ENCODE data around the gene DNAI4. TPM values are rescaled to one million over a fixed set of nuclear protein-coding genes. Genes with fewer than 3 reads are reported as not detected.
"Not testable (repeated sequence)": the region's sequence is repeated elsewhere in the genome, so short reads cannot be mapped to it uniquely, and the experiment has no call there.

DNAI4 gene
- total RNA-seq, 2 donors from 2014 or later = 5.2 to 7.2 TPM

- Mint-ChIP-seq H3K36me3 (ENCODE audit: low read depth) (peaks cover 7% of the 10 kb centered on the region), H3K27ac (no peak overlapping the region), H3K27me3 (no peaks in the 10 kb centered on the region), H3K4me1 (no peaks in the 10 kb centered on the region), H3K4me3 (no peak overlapping the region)
- H3K9me3 ChIP-seq (ENCODE audit: control insufficient read depth, low read length, poor library complexity, severe bottlenecking) = no peaks in the 10 kb centered on the region
- ATAC-seq (no peak), DNase-seq (no peak)
Measured at GRCh38 chr1:66850989-66851388, 73.7 kb downstream of the DNAI4 start.

- ATAC-seq = no peak
- no peaks in the 10 kb centered on the region for H3K4me1 Mint-ChIP-seq
- peaks cover 6% of the 10 kb centered on the region for H3K36me3 Mint-ChIP-seq (ENCODE audit: low read depth)
Measured at GRCh38 chr1:66848193-66848592, 76.5 kb downstream of the DNAI4 start.

GRCh38 chr1:66840929-66841328 lies 83.7 kb downstream of the DNAI4 start:
- DNase-seq = no peak

More at GRCh38 chr1:66848193-66848592, 76.5 kb downstream of the DNAI4 start:
- Mint-ChIP-seq H3K27ac (no peak overlapping the region), H3K27me3 (no peaks in the 10 kb centered on the region), H3K4me3 (no peak overlapping the region)
- DNase-seq = no peak
- H3K9me3 ChIP-seq (ENCODE audit: control insufficient read depth, low read length, poor library complexity, severe bottlenecking) = no peaks in the 10 kb centered on the region

GRCh38 chr1:66834926-66835325 lies 89.7 kb downstream of the DNAI4 start:
- Mint-ChIP-seq H3K4me3 (no peak overlapping the region), H3K4me1 (peaks cover 3% of the 10 kb centered on the region), H3K36me3 (ENCODE audit: low read depth) (peaks cover 2% of the 10 kb centered on the region), H3K27ac (no peak overlapping the region), H3K27me3 (no peaks in the 10 kb centered on the region)
- no peak for ATAC-seq
- no peaks in the 10 kb centered on the region for H3K9me3 ChIP-seq (ENCODE audit: control insufficient read depth, low read length, poor library complexity, severe bottlenecking)
- DNase-seq = no peak

More at GRCh38 chr1:66840929-66841328, 83.7 kb downstream of the DNAI4 start:
- H3K9me3 ChIP-seq (ENCODE audit: control insufficient read depth, low read length, poor library complexity, severe bottlenecking) = no peaks in the 10 kb centered on the region
- peak overlapping the region; percentile 7 for H3K4me3 Mint-ChIP-seq
- ATAC-seq = peak; percentile 21
- peaks cover 10% of the 10 kb centered on the region for H3K4me1 Mint-ChIP-seq
- no peaks in the 10 kb centered on the region for H3K27me3 Mint-ChIP-seq
- H3K27ac Mint-ChIP-seq = peak overlapping the region; percentile 53
- H3K36me3 Mint-ChIP-seq (ENCODE audit: low read depth) = peaks cover 2% of the 10 kb centered on the region

GRCh38 chr1:66833112-66833511 lies 91.5 kb downstream of the DNAI4 start:
- Mint-ChIP-seq H3K4me1 (no peaks in the 10 kb centered on the region), H3K36me3 (ENCODE audit: low read depth) (peaks cover 2% of the 10 kb centered on the region), H3K27ac (no peak overlapping the region), H3K4me3 (no peak overlapping the region), H3K27me3 (no peaks in the 10 kb centered on the region)
- ATAC-seq (no peak), DNase-seq (no peak)
- no peaks in the 10 kb centered on the region for H3K9me3 ChIP-seq (ENCODE audit: control insufficient read depth, low read length, poor library complexity, severe bottlenecking)

GRCh38 chr1:66831529-66832239 lies 93.0 kb downstream of the DNAI4 start:
- no peaks in the 10 kb centered on the region for H3K4me1 Mint-ChIP-seq
- no peak overlapping the region for H3K4me3 Mint-ChIP-seq
- H3K27ac Mint-ChIP-seq = no peak overlapping the region
- no peaks in the 10 kb centered on the region for H3K27me3 Mint-ChIP-seq
- peaks cover 2% of the 10 kb centered on the region for H3K36me3 Mint-ChIP-seq (ENCODE audit: low read depth)
- ATAC-seq (no peak), DNase-seq (no peak)
- H3K9me3 ChIP-seq (ENCODE audit: control insufficient read depth, low read length, poor library complexity, severe bottlenecking) = no peaks in the 10 kb centered on the region

GRCh38 chr1:66824771-66825170 lies 99.9 kb downstream of the DNAI4 start:
- H3K9me3 ChIP-seq (ENCODE audit: control insufficient read depth, low read length, poor library complexity, severe bottlenecking) = no peaks in the 10 kb centered on the region
- DNase-seq (no peak), ATAC-seq (no peak)
- H3K36me3 Mint-ChIP-seq (ENCODE audit: low read depth) = no peaks in the 10 kb centered on the region
- H3K27me3 Mint-ChIP-seq = no peaks in the 10 kb centered on the region
- H3K4me1 Mint-ChIP-seq = no peaks in the 10 kb centered on the region
- H3K27ac Mint-ChIP-seq = no peak overlapping the region
- no peak overlapping the region for H3K4me3 Mint-ChIP-seq

GRCh38 chr1:66809736-66810326 lies 114.8 kb downstream of the DNAI4 start:
- Mint-ChIP-seq H3K4me1 (no peaks in the 10 kb centered on the region), H3K36me3 (ENCODE audit: low read depth) (no peaks in the 10 kb centered on the region), H3K4me3 (no peak overlapping the region), H3K27me3 (peaks cover 6% of the 10 kb centered on the region), H3K27ac (no peak overlapping the region)
- no peak for ATAC-seq
- no peak for DNase-seq
- H3K9me3 ChIP-seq (ENCODE audit: control insufficient read depth, low read length, poor library complexity, severe bottlenecking) = no peaks in the 10 kb centered on the region

- Mint-ChIP-seq H3K4me3 (no peak overlapping the region), H3K27ac (no peak overlapping the region), H3K4me1 (no peaks in the 10 kb centered on the region), H3K27me3 (peaks cover 8% of the 10 kb centered on the region), H3K36me3 (ENCODE audit: low read depth) (peaks cover 3% of the 10 kb centered on the region)
- DNase-seq = no peak
- no peaks in the 10 kb centered on the region for H3K9me3 ChIP-seq (ENCODE audit: control insufficient read depth, low read length, poor library complexity, severe bottlenecking)
- ATAC-seq = no peak
Measured at GRCh38 chr1:66809245-66809644, 115.4 kb downstream of the DNAI4 start.

- not testable (repeated sequence) for H3K27me3 Mint-ChIP-seq; ATAC-seq; H3K9me3 ChIP-seq (ENCODE audit: control insufficient read depth, low read length, poor library complexity, severe bottlenecking); H3K4me3 Mint-ChIP-seq; H3K36me3 Mint-ChIP-seq (ENCODE audit: low read depth); H3K4me1 Mint-ChIP-seq; H3K27ac Mint-ChIP-seq; DNase-seq
Measured at GRCh38 chr1:66795839-66796238, 128.8 kb downstream of the DNAI4 start.

GRCh38 chr1:66791621-66792610 lies 132.7 kb downstream of the DNAI4 start:
- Mint-ChIP-seq H3K36me3 (ENCODE audit: low read depth) (no peaks in the 10 kb centered on the region), H3K4me3 (no peak overlapping the region), H3K4me1 (peaks cover 12% of the 10 kb centered on the region), H3K27ac (no peak overlapping the region), H3K27me3 (no peaks in the 10 kb centered on the region)
- ATAC-seq = no peak
- no peak for DNase-seq
- H3K9me3 ChIP-seq (ENCODE audit: control insufficient read depth, low read length, poor library complexity, severe bottlenecking) = no peaks in the 10 kb centered on the region

- Mint-ChIP-seq H3K27ac (peak overlapping the region; percentile 81), H3K36me3 (ENCODE audit: low read depth) (no peaks in the 10 kb centered on the region), H3K4me3 (peak overlapping the region; percentile 56), H3K4me1 (peaks cover 12% of the 10 kb centered on the region), H3K27me3 (no peaks in the 10 kb centered on the region)
- no peaks in the 10 kb centered on the region for H3K9me3 ChIP-seq (ENCODE audit: control insufficient read depth, low read length, poor library complexity, severe bottlenecking)
- DNase-seq (no peak), ATAC-seq (peak; percentile 99)
Measured at GRCh38 chr1:66788231-66788939, 136.3 kb downstream of the DNAI4 start.

- no peak for ATAC-seq
Measured at GRCh38 chr1:66787641-66788040, 137.0 kb downstream of the DNAI4 start.

More at GRCh38 chr1:66787641-66788040, 137.0 kb downstream of the DNAI4 start:
- Mint-ChIP-seq H3K27me3 (no peaks in the 10 kb centered on the region), H3K27ac (no peak overlapping the region), H3K4me1 (peaks cover 12% of the 10 kb centered on the region), H3K36me3 (ENCODE audit: low read depth) (no peaks in the 10 kb centered on the region), H3K4me3 (no peak overlapping the region)
- H3K9me3 ChIP-seq (ENCODE audit: control insufficient read depth, low read length, poor library complexity, severe bottlenecking) = no peaks in the 10 kb centered on the region
- no peak for DNase-seq

Data from T-helper 17 cell (primary cell).